ENCODE measurements around the gene DNAJB14. TPM values are rescaled to one million over a fixed set of nuclear protein-coding genes. Genes with fewer than 3 reads are reported as not detected.

Gene DNAJB14
- total RNA-seq, 1 experiment from 2014 or later: 41.0 TPM

GRCh38 chr4:99991741-99992140 is 45.3 kb upstream of the DNAJB14 start:
- Histone ChIP-seq H3K79me1 (ENCODE audit: insufficient read depth, low read depth, low read length, poor library complexity, severe bottlenecking) (no peaks in the 10 kb centered on the region), H3K4ac (ENCODE audit: low read depth, low read length) (no peak overlapping the region), H2BK5ac (ENCODE audit: insufficient read length, low read length) (no peak overlapping the region), H2BK120ac (ENCODE audit: low read depth, low read length, poor library complexity, severe bottlenecking) (no peak overlapping the region), H4K5ac (ENCODE audit: insufficient read length, low read depth, low read length) (no peak overlapping the region), H3K14ac (ENCODE audit: insufficient read depth, low read length) (no peak overlapping the region), H2BK20ac (ENCODE audit: low read depth, low read length, poor library complexity, severe bottlenecking) (no peak overlapping the region), H4K8ac (replicated peaks; ENCODE audit: insufficient read length, low read depth, low read length) (no peak overlapping the region), H3K9me3 (ENCODE audit: control insufficient read depth, low read depth, low read length) (no peaks in the 10 kb centered on the region), H3T11ph (ENCODE audit: low read length) (no peak overlapping the region), H3K79me2 (ENCODE audit: insufficient read depth, low read length) (no peaks in the 10 kb centered on the region), H3K56ac (ENCODE audit: insufficient read length, low read depth, low read length) (no peak overlapping the region), H2AK5ac (ENCODE audit: insufficient read length, low read length) (no peak overlapping the region), H4K91ac (ENCODE audit: insufficient read length, low read depth, low read length) (no peak overlapping the region), H3K9ac (ENCODE audit: extremely low read depth, insufficient read length, low read length) (no peak overlapping the region), H3K27ac (ENCODE audit: insufficient read length, low read depth, low read length) (no peak overlapping the region), H4K20me1 (ENCODE audit: control insufficient read depth, insufficient read depth, insufficient read length) (no peaks in the 10 kb centered on the region), H3K18ac (ENCODE audit: insufficient read length, low read depth, low read length) (no peak overlapping the region), H3K4me1 (ENCODE audit: insufficient read depth, low read length) (no peaks in the 10 kb centered on the region), H3K23ac (ENCODE audit: insufficient read length, low read depth, low read length) (no peak overlapping the region), H2BK15ac (ENCODE audit: low read depth, low read length) (no peak overlapping the region), H3K23me2 (ENCODE audit: insufficient read length, low read depth, low read length, poor library complexity, severe bottlenecking) (no peaks in the 10 kb centered on the region), H3K4me2 (ENCODE audit: insufficient read depth, insufficient read length, low read length) (no peak overlapping the region), H3K27me3 (ENCODE audit: insufficient read depth, low read length) (no peaks in the 10 kb centered on the region), H2AFZ (ENCODE audit: low read length) (no peak overlapping the region), H2BK12ac (ENCODE audit: insufficient read length, low read depth, low read length) (no peak overlapping the region)
- DNase-seq: no peak
- H3K4me3 Mint-ChIP-seq: no peak overlapping the region
- H3K9me3 Mint-ChIP-seq: no peaks in the 10 kb centered on the region
- no CpG with 5 or more reads among the region's 3 CpGs for WGBS (ENCODE audit: extremely low coverage, insufficient read length, low lambda C conversion rate)
- H3K27me3 Mint-ChIP-seq (ENCODE audit: low read depth): no peaks in the 10 kb centered on the region
- H3K4me1 Mint-ChIP-seq: no peaks in the 10 kb centered on the region
- H3K36me3 Mint-ChIP-seq (ENCODE audit: insufficient read depth in 1 of 3, low read depth in 3 of 3): no peaks in the 10 kb centered on the region
- no peak overlapping the region for H3K27ac Mint-ChIP-seq
- TF ChIP-seq CTCF (conservative IDR thresholded peaks at IDR 0.05): no peak
